Mucosa of descending colon (tissue), 3 donors: Measurements from ENCODE around the gene TSPAN2. TPM values are rescaled to one million over a fixed set of nuclear protein-coding genes. Genes with fewer than 3 reads are reported as not detected.
A peak's percentile ranks its signal among the peaks of the same experiment; 100 is the strongest.

ENCODE experiments used
- ATAC-seq: fragments of 200-7000 bp; cut with Tn5 transposase; one replicate; pipeline ENCODE4 v1.9.1; 2020; ENCODE audit warnings: mild to moderate bottlenecking, moderate library complexity
- DNase-seq, 3 donors: peaks; one replicate each; pipeline ENCODE4 v3.0.0-alpha.2; 2020
- H3K36me3 ChIP-seq: fragments of 200-600 bp; one replicate; pipeline ENCODE4 v1.8.0; 2021; ENCODE audit warnings: low read depth, mild to moderate bottlenecking
- H3K4me1 ChIP-seq: fragments of 200-600 bp; one replicate; pipeline ENCODE4 v1.8.0; 2021; ENCODE audit warnings: low read depth, mild to moderate bottlenecking
- H3K4me3 ChIP-seq: fragments of 200-600 bp; one replicate; pipeline ENCODE4 v1.8.0; 2021; ENCODE audit warnings: mild to moderate bottlenecking
- H3K9me3 ChIP-seq: fragments of 200-600 bp; one replicate; pipeline ENCODE4 v1.8.0; 2021; ENCODE audit warnings: mild to moderate bottlenecking
- intact Hi-C, 2 donors: fragments of 100-400 bp; cut with DNase I in 1 of 2; cut with micrococcal nuclease in 1 of 2; formaldehyde crosslinking; loops; one replicate each; pipeline versions ENCODE4 v1.11.0 to v1.11.1; 2022; cut with DNase I, micrococcal nuclease
- total RNA-seq, 3 donors: library from RNA; stranded (reverse); fragmentation: NEBNext Ultra II Directional in 2 of 3; extraction: Animal tissue kit (Norgen Biotek cat#: 25700) in 2 of 3; gene quantifications; one replicate each; pipeline versions ENCODE4 v1.2.1 to v1.2.4, GENCODE V29; 2021 to 2023
- TF ChIP-seq, protein P1 (sequence below): fragments of 200-600 bp; IDR thresholded peaks from one replicate; pipeline ENCODE4 v1.8.0; 2022; ENCODE audit warnings: antibody characterized with exemption, mild to moderate bottlenecking
- donor health status: DM: no; HTN: no; CAD: no; lungs with moderate emphysema.
- donor health status: DM: no; HTN: no; CAD: no.
- donor health status: DM: no; HTN: yes; CAD: no.

The TSPAN2 gene
- total RNA-seq, 3 donors from 2014 or later: 4.3 to 84.2 (median 6.3) TPM

DNA sequence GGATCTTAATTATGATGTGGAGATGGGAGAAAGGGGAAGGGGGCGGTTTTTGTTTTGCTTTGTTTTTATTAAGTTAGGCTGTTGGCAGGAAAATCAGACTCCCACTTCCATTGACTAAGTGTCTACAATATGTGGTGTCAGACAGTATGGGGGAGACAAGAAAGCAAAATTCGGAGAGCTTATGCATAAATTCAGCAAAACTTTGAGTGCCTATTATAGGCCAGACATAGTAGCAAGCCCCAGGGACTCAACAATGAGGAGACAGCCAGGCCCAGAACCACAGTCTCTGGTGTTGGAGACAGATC is 835 bp upstream of the TSPAN2 start:
- Histone ChIP-seq H3K4me3 (no peak overlapping the region), H3K36me3 (no peaks in the 10 kb centered on the region), H3K9me3 (no peaks in the 10 kb centered on the region), H3K4me1 (no peaks in the 10 kb centered on the region)
- ATAC-seq (peak; percentile 2), DNase-seq (no peak)
- TF ChIP-seq, protein P1, sequence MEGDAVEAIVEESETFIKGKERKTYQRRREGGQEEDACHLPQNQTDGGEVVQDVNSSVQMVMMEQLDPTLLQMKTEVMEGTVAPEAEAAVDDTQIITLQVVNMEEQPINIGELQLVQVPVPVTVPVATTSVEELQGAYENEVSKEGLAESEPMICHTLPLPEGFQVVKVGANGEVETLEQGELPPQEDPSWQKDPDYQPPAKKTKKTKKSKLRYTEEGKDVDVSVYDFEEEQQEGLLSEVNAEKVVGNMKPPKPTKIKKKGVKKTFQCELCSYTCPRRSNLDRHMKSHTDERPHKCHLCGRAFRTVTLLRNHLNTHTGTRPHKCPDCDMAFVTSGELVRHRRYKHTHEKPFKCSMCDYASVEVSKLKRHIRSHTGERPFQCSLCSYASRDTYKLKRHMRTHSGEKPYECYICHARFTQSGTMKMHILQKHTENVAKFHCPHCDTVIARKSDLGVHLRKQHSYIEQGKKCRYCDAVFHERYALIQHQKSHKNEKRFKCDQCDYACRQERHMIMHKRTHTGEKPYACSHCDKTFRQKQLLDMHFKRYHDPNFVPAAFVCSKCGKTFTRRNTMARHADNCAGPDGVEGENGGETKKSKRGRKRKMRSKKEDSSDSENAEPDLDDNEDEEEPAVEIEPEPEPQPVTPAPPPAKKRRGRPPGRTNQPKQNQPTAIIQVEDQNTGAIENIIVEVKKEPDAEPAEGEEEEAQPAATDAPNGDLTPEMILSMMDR: no peak
- intact Hi-C loops: no loop called here

DNA sequence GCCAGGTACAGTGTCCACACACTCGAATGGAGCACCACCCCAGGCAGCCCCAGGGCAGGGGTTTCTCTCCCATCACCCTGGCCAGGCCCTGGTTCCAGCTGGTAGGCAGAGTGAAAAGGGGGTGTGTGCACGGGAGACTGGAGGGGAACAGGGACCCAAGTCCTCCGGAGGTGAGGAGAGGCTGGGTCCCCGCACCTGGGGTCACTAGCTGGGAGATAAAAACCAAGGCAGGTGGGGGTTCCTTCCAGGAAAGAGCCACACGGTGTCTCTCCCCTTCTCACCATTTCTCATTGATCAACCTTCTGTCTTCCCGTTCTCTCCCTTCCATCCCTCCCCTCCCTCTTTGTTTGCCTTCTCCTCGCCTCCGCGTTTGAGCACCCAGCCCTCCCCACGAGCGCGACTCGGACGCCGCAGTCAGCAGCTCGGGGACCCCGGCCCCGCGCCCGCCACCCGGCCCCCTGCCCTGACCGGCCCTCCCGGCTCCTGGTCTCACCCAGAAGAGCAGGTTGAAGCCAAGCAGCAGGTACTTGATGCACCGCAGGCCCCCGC is 358 bp downstream of the TSPAN2 start:
- ATAC-seq (peak; percentile 3), DNase-seq (no peak)
- H3K36me3 ChIP-seq: no peaks in the 10 kb centered on the region
- no peaks in the 10 kb centered on the region for H3K9me3 ChIP-seq
- peak overlapping the region; percentile 27 for H3K4me3 ChIP-seq
- H3K4me1 ChIP-seq: no peaks in the 10 kb centered on the region
- intact Hi-C loops: no loop called here
- TF ChIP-seq, protein P1: no peak

DNA sequence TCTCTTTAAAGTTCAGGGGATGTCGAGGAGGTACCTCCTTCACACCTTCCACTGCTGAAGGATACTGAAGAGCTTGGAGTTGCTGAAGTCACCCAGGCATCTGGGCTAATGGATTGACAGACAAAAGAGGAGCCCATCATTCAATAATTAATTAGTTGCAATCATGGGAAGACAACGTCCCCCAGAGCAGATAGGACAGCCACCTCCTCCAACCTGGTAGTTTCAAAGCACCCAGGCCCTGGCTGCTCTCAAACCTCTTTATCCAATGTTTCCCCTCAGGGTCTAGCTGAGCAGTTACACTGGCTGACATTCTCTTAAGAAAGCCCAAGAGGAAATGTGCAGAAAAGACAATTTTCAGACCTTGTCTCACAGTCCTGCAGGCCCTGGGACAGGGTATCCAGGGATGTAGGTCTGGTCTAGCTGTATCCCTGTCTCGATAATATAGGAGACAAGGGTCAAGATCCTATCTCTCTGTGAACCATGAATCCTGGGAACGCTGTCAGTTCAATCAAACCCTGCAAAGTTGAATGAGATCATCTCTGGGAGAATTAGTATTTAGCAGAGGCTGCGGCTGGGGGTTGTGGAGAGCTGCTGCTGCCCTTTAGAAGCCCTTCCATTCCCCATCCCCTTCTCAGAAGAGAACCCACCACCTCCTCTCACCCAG is 1.1 kb downstream of the TSPAN2 start:
- Histone ChIP-seq H3K4me1 (no peaks in the 10 kb centered on the region), H3K9me3 (no peaks in the 10 kb centered on the region), H3K36me3 (no peaks in the 10 kb centered on the region), H3K4me3 (no peak overlapping the region)
- DNase-seq (no peak), ATAC-seq (no peak)
- intact Hi-C loops: no loop called here
- TF ChIP-seq, protein P1: no peak

DNA sequence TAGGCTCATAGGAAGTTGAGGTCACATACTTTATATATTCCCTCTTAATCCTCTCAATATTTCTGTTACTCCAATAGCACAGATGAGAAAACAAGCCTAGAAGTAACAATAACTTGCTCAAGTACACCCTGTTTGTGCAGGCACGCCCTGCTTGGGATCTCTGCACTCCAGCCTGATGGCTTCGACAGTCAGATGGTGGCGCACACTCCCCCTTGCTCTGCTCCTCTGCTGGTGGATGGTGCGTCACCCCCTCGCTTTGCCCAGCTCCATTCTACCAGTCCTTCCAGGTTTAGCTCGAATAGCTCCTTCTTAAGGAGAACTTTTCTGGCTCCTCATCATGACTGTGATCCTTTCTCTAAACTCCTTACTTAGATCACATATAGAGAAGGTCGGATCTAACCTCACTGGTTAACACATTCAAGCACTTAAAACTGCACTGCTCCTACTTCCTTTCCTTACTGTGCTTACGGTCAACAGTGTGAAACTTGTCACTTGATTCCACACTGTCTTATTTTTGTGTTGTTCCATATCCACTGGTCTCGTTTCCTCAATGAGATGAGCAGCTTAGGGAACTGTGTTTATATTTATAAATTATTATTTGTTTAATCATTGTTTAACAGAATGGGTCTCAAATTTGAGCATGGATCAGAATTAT is 3.0 kb downstream of the TSPAN2 start:
- Histone ChIP-seq H3K4me1 (no peaks in the 10 kb centered on the region), H3K36me3 (no peaks in the 10 kb centered on the region), H3K9me3 (no peaks in the 10 kb centered on the region), H3K4me3 (no peak overlapping the region)
- ATAC-seq (no peak), DNase-seq (no peak)
- intact Hi-C loops: no loop called here
- TF ChIP-seq, protein P1: no peak

DNA sequence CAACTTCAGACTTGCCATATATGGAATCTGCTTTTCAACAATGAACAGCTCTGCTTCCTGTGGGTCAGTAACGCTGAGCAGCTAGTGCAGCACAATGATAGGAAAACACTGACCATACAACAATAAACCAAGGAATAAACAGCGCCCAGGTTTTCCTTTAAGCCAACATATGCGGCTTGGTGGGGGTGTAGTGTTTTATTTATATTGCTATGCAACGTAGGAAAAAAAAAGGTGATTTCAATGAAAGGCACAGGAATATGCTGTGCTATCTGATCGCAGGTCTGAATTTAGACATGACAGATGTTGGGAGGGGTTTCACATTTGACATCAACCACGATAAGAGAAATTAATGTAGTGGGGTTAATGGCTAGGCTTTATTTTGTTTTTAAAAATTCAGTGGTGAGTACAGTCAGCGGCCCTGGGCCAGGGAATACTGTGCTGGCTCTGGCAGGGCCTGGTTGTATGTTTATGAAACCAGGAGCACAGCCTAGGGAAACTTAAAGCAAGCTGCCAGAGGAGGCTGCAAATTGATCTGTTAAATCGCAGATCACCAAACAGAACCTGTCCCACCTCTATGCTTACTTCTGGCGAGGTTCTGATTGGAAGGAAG is 4.3 kb downstream of the TSPAN2 start:
- ATAC-seq: no peak
- TF ChIP-seq, protein P1: no peak
- H3K4me1 ChIP-seq: no peaks in the 10 kb centered on the region

More for the DNA sequence above, 4.3 kb downstream of the TSPAN2 start:
- intact Hi-C loops: no loop called here
- no peaks in the 10 kb centered on the region for H3K9me3 ChIP-seq
- H3K36me3 ChIP-seq: no peaks in the 10 kb centered on the region
- no peak overlapping the region for H3K4me3 ChIP-seq
- no peak for DNase-seq
